ENCODE data around the gene JAK1.
A peak's percentile ranks its signal among the peaks of the same experiment; 100 is the strongest.

JAK1 gene

GRCh38 chr1:64975740-64976139, 9.4 kb upstream of the JAK1 start:
- DNase-seq (ENCODE audit: low spot score) = no peak
- no peak for TF ChIP-seq CTCF (IDR thresholded peaks at IDR 0.05; ENCODE audit: extremely low read depth, missing control alignments)

GRCh38 chr1:64975127-64975526, 8.8 kb upstream of the JAK1 start:
- no peak for DNase-seq (ENCODE audit: low spot score)
- no peak for TF ChIP-seq CTCF (IDR thresholded peaks at IDR 0.05; ENCODE audit: extremely low read depth, missing control alignments)

GRCh38 chr1:64974288-64974825, 8.0 kb upstream of the JAK1 start:
- no peak for DNase-seq (ENCODE audit: low spot score)
- TF ChIP-seq CTCF (IDR thresholded peaks at IDR 0.05; ENCODE audit: extremely low read depth, missing control alignments) = no peak

- no peak for TF ChIP-seq CTCF (IDR thresholded peaks at IDR 0.05; ENCODE audit: extremely low read depth, missing control alignments)
- DNase-seq (ENCODE audit: low spot score) = no peak
Measured at GRCh38 chr1:64973061-64973647, 6.8 kb upstream of the JAK1 start.

- no peak for DNase-seq (ENCODE audit: low spot score)
- no peak for TF ChIP-seq CTCF (IDR thresholded peaks at IDR 0.05; ENCODE audit: extremely low read depth, missing control alignments)
Measured at GRCh38 chr1:64969305-64970046, 3.1 kb upstream of the JAK1 start.

- no peak for TF ChIP-seq CTCF (IDR thresholded peaks at IDR 0.05; ENCODE audit: extremely low read depth, missing control alignments)
- DNase-seq (ENCODE audit: low spot score) = peak; percentile 18
Measured at GRCh38 chr1:64967381-64967780, 1.0 kb upstream of the JAK1 start.

- peak; percentile 14 for DNase-seq (ENCODE audit: low spot score)
- no peak for TF ChIP-seq CTCF (IDR thresholded peaks at IDR 0.05; ENCODE audit: extremely low read depth, missing control alignments)
Measured at GRCh38 chr1:64965366-64966157, 787 bp downstream of the JAK1 start.
